Heart right ventricle (tissue), 16 donors: ENCODE measurements around the gene PCDHGC3. TPM values are rescaled to one million over a fixed set of nuclear protein-coding genes. Genes with fewer than 3 reads are reported as not detected.
A peak's percentile ranks its signal among the peaks of the same experiment; 100 is the strongest.

ENCODE experiments used
- ATAC-seq, 8 donors: fragments of 200-7000 bp; cut with Tn5 transposase; one replicate each; pipeline ENCODE4 v1.9.1; 2020; ENCODE audit warnings: mild to moderate bottlenecking in 8 of 8, moderate library complexity in 8 of 8, moderate number of reproducible peaks in 1 of 8
- DNase-seq, 2 donors: peaks; one replicate each; pipeline ENCODE4 v3.0.0-alpha.2; 2020
- H3K27ac ChIP-seq, 10 donors: fragments of 200-600 bp; sonication (generic) in 2 of 10; one replicate each; pipeline versions ENCODE4 v1.5.0 to v1.8.0; 2020 to 2022; ENCODE audit warnings: mild to moderate bottlenecking in 3 of 10
- H3K27me3 ChIP-seq, 7 donors: fragments of 200-600 bp; one replicate each; pipeline ENCODE4 v1.8.0; 2021 to 2022; ENCODE audit warnings: mild to moderate bottlenecking in 2 of 7
- H3K36me3 ChIP-seq, 9 donors: fragments of 200-600 bp; sonication (generic) in 1 of 9; one replicate each; pipeline versions ENCODE4 v1.5.0 to v1.8.0; 2020 to 2022; ENCODE audit warnings: mild to moderate bottlenecking in 2 of 9
- H3K4me1 ChIP-seq, 9 donors: fragments of 200-600 bp; sonication (generic) in 1 of 9; one replicate each; pipeline versions ENCODE4 v1.5.0 to v1.8.0; 2020 to 2022; ENCODE audit warnings: mild to moderate bottlenecking in 4 of 9
- H3K4me3 ChIP-seq, 10 donors: fragments of 200-600 bp; sonication (generic) in 2 of 10; one replicate each; pipeline versions ENCODE4 v1.5.0 to v1.8.0; 2020 to 2022; ENCODE audit warnings: mild to moderate bottlenecking in 7 of 10, moderate library complexity in 2 of 10
- H3K9me3 ChIP-seq, 11 donors: fragments of 200-600 bp in 10 of 11; sonication (generic) in 2 of 11; one replicate each; pipeline versions ENCODE4 v1.5.0 to v1.8.0; 2013 to 2022; ENCODE audit warnings: mild to moderate bottlenecking in 2 of 11, control low read depth in 1 of 11, moderate library complexity in 1 of 11
- whole genome bisulfite sequencing, 2 donors: extraction: QIAGEN DNeasy Blood & Tissue Kit; methylation state at CpG; one replicate each; pipeline ENCODE4 v1.1.7; 2013; ENCODE audit warnings: inconsistent platforms in 1 of 2; 5-methylcytosine and 5-hydroxymethylcytosine counted together
- intact Hi-C, 10 donors: fragments of 100-400 bp; cut with DNase I; formaldehyde crosslinking; loops; one replicate each; pipeline versions ENCODE4 v1.11.1 to v1.14.2; 2022
- polyA plus RNA-seq, 2 donors: library from polyadenylated mRNA; stranded (reverse); fragments of 200-250 nt; gene quantifications; one replicate each; pipeline ENCODE4 v1.2.3, GENCODE V29; 2013
- total RNA-seq, 10 donors: library from RNA; stranded (reverse); fragmentation: NEBNext Ultra II Directional in 3 of 10; extraction: Animal tissue kit (Norgen Biotek cat#: 25700) in 3 of 10; gene quantifications; one replicate each; pipeline versions ENCODE4 v1.2.1 to v1.2.4, GENCODE V29; 2021 to 2023
- TF ChIP-seq, protein P1 (sequence below), 9 donors: fragments of 200-600 bp; sonication (generic) in 2 of 9; IDR thresholded peaks; one replicate each; pipeline versions ENCODE4 v1.5.0 to v1.8.0; 2021 to 2022; ENCODE audit warnings: antibody characterized with exemption in 9 of 9, mild to moderate bottlenecking in 5 of 9, moderate library complexity in 1 of 9
- donor health status: Arrhythmogenic right ventricular cardiomyopathy.
- donor health status: ischemic (EF 13 %, LVEDD 7.1; RV severe dilation, severe dysfunction).
- donor health status: healthy with polysubstance abuse.
- donor health status: DM: no; HTN: yes; CAD: no.
- donor health status: DM: no; HTN: no; CAD: no.
- donor health status: ischemic (EF 25% LVEDD 6.9; RV normal size, moderate dysfunction).
- donor health status: ischemic (EF 25% LVEDD 5.7; RV mildly dilated, moderate dysfunction).
- donor health status: healthy.
- donor health status: DM: yes; HTN: yes; CAD: no.
- donor health status: Ischemic cardiomyopathy.
- donor health status: ischemic (EF 35%, LVEDD 5.7; RV mildly dilated, moderate dysfunction).
- donor health status: nonischemic (EF 11% LVEDD 7.7; RV severe dilation, severe dysfunction).
- donor health status: DM: yes; HTN: yes; CAD: no.
- donor health status: PGD.
- donor health status: ischemic (EF 29% LVEDD 5.4; RV normal size, mild dysfunction).
- donor health status: nonischemic (EF 23%, LVEDD 6.1; RV moderate dilation, normal function).

Gene PCDHGC3
- total and polyA plus RNA-seq, 12 donors: 12.8 to 48.6 (median 16.0) TPM

DNA sequence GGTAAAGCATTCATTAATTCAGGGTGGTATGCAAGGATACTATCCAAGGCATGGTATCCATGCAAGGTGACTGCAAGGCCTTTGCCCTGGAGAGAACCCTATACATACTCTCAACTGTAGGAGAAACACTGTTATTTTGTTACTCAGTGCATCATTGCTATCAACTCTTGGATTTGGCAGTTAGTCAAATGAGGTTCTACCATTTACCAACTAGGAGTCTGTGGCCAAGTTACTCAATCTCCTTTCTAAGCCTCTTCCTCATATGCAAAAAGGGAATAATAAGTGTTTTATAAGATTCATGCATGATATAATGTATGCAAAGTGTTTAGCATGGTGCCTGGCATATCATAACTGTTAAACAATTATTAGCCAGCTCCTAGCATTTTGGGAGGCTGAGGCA is 4.0 kb downstream of the PCDHGC3 start:
- peak overlapping the region in 6 of 10 donors; percentile 9 to 80 (median 66) for H3K4me3 ChIP-seq
- ATAC-seq: no peak
- H3K9me3 ChIP-seq: no peaks in the 10 kb centered on the region
- TF ChIP-seq, protein P1, sequence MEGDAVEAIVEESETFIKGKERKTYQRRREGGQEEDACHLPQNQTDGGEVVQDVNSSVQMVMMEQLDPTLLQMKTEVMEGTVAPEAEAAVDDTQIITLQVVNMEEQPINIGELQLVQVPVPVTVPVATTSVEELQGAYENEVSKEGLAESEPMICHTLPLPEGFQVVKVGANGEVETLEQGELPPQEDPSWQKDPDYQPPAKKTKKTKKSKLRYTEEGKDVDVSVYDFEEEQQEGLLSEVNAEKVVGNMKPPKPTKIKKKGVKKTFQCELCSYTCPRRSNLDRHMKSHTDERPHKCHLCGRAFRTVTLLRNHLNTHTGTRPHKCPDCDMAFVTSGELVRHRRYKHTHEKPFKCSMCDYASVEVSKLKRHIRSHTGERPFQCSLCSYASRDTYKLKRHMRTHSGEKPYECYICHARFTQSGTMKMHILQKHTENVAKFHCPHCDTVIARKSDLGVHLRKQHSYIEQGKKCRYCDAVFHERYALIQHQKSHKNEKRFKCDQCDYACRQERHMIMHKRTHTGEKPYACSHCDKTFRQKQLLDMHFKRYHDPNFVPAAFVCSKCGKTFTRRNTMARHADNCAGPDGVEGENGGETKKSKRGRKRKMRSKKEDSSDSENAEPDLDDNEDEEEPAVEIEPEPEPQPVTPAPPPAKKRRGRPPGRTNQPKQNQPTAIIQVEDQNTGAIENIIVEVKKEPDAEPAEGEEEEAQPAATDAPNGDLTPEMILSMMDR (IDR thresholded peaks at IDR 0.05): no peak
- H3K36me3 ChIP-seq: peaks cover 0 to 14% (median 0%) of the 10 kb centered on the region in 9 donors
- H3K4me1 ChIP-seq: peaks cover 7 to 92% (median 69%) of the 10 kb centered on the region in 9 donors
- H3K27ac ChIP-seq: no peak overlapping the region
- intact Hi-C loops: loop anchor here in 6 of 10 donors (5.0 kb wide), 3 partner anchors 33 to 43 kb away; no protein-coding TSS in a partner anchor
- no peak for DNase-seq
- peaks cover 0 to 63% (median 0%) of the 10 kb centered on the region in 7 donors for H3K27me3 ChIP-seq

DNA sequence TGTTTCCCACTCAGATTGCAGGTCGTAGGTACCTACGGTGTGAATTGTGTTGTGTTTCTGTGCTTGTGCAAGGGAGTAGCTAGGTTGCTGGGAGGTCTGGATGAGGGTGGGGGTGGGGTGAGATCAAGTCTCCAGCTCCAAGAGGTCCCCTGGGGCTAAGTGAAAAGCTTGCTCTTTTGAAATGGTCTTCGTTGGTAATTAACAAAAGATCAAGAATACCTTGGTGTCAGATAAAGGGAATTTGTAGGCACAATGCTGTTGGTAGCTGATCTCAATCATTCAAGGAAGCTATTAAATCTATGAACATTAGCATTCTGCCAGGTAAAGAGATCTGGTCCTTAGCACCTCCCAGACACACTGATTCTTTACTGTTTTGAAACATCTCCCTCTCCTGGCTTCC is 8.1 kb downstream of the PCDHGC3 start:
- ATAC-seq (no peak), DNase-seq (no peak)
- TF ChIP-seq, protein P1 (IDR thresholded peaks at IDR 0.05): no peak
- Histone ChIP-seq H3K4me3 (peak overlapping the region in 2 of 10 donors; percentile 48), H3K27me3 (peaks cover 0 to 38% (median 0%) of the 10 kb centered on the region in 7 donors), H3K36me3 (peaks cover 0 to 26% (median 5%) of the 10 kb centered on the region in 9 donors), H3K4me1 (peaks cover 7 to 97% (median 52%) of the 10 kb centered on the region in 9 donors), H3K9me3 (no peaks in the 10 kb centered on the region), H3K27ac (peak overlapping the region in 1 of 10 donors; percentile 31)
- intact Hi-C loops: no loop called here
- 59 to 67% methylated on average over 3 of the region's 3 CpGs for WGBS, 2 donors

DNA sequence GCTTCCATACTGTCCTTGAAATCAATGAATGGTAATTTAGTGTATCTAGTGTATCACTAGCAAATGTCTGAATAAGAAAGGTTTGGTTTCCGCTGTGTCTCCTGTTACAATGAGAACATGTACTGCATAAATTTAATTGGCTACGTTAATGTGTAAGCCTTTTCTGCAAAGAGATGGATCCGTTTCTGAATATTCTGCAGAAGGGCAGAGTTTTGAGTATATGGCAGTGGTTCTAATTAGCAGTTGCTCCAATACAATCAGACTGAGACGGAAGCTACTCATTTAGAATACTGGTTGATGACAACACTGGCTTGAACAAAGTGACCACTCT is 8.5 kb downstream of the PCDHGC3 start:
- peak overlapping the region in 9 of 10 donors; percentile 18 to 48 (median 45) for H3K4me3 ChIP-seq
- 27 to 28% methylated on average over 4 of the region's 4 CpGs for WGBS, 2 donors
- H3K27me3 ChIP-seq: peaks cover 0 to 35% (median 0%) of the 10 kb centered on the region in 7 donors
- TF ChIP-seq, protein P1 (IDR thresholded peaks at IDR 0.05): no peak
- H3K9me3 ChIP-seq: no peaks in the 10 kb centered on the region
- intact Hi-C loops: no loop called here
- peaks cover 5 to 96% (median 49%) of the 10 kb centered on the region in 9 donors for H3K4me1 ChIP-seq
- ATAC-seq (no peak), DNase-seq (no peak)
- H3K27ac ChIP-seq: peak overlapping the region in 1 of 10 donors; percentile 31
- peaks cover 0 to 28% (median 5%) of the 10 kb centered on the region in 9 donors for H3K36me3 ChIP-seq

- H3K36me3 ChIP-seq: peaks cover 0 to 33% (median 6%) of the 10 kb centered on the region in 9 donors
- intact Hi-C loops: no loop called here
- 12 to 15% methylated on average over 39 of the region's 39 CpGs for WGBS, 2 donors
- H3K4me3 ChIP-seq: peak within 1 kb of the TSS in 9 of 10 donors; percentile 18 to 48 (median 45)
- ATAC-seq: peak in 5 of 8 donors; percentile 9 to 54 (median 35)
- H3K9me3 ChIP-seq: no peaks in the 10 kb centered on the region
- TF ChIP-seq, protein P1 (IDR thresholded peaks at IDR 0.05): no peak
- peaks cover under 1 to 96% (median 44%) of the 10 kb centered on the region in 9 donors for H3K4me1 ChIP-seq
- H3K27ac ChIP-seq: peak within 1 kb of the TSS in 2 of 10 donors; percentile 4 to 31
- H3K27me3 ChIP-seq: peaks cover 0 to 38% (median 0%) of the 10 kb centered on the region in 7 donors
- no peak for DNase-seq
These were observed 9.0 kb downstream of the PCDHGC3 start, which contains the start of gene PCDHGC4 for GRCh38 chr5:141484641-141485311. PCDHGC4 (plus strand) TSS chr5:141485030; CDS start chr5:141485174, 144 bp downstream.
